Neuronal stem cell (in vitro differentiated cells): ENCODE results near the gene MOBP.

ENCODE experiments used
- DNase-seq: peaks from one replicate; pipeline ENCODE4 v3.0.0-alpha.2; 2013; ENCODE audit warnings: low spot score
- H2AFZ ChIP-seq: one replicate; pipeline ENCODE4 v1.6.1; 2013; ENCODE audit warnings: mild to moderate bottlenecking, low read length, inconsistent platforms
- H2AK5ac ChIP-seq: 2 replicates; pipeline ENCODE4 v1.6.1; 2013; ENCODE audit warnings: low read depth, mild to moderate bottlenecking, inconsistent platforms, low read length, moderate library complexity, mixed read lengths
- H2BK120ac ChIP-seq: 2 replicates; pipeline ENCODE4 v1.6.1; 2013; ENCODE audit warnings: low read depth, mild to moderate bottlenecking, inconsistent platforms, low read length, moderate library complexity, mixed read lengths
- H2BK12ac ChIP-seq: one replicate; pipeline ENCODE4 v1.6.1; 2013; ENCODE audit warnings: low read length, inconsistent platforms
- H2BK15ac ChIP-seq: 2 replicates; pipeline ENCODE4 v1.6.1; 2013; ENCODE audit warnings: mild to moderate bottlenecking, low read length, inconsistent platforms, mixed read lengths
- H2BK5ac ChIP-seq: one replicate; pipeline ENCODE4 v1.6.1; 2013; ENCODE audit warnings: inconsistent platforms, mild to moderate bottlenecking, low read length, moderate library complexity
- H3K14ac ChIP-seq: one replicate; pipeline ENCODE4 v1.6.1; 2013; ENCODE audit warnings: low read length, inconsistent platforms
- H3K18ac ChIP-seq: 2 replicates; pipeline ENCODE4 v1.6.1; 2013; ENCODE audit warnings: low read length, inconsistent platforms
- H3K23ac ChIP-seq: 2 replicates; pipeline ENCODE4 v1.6.1; 2013; ENCODE audit warnings: low read depth, mild to moderate bottlenecking, mixed read lengths, low read length, inconsistent platforms; ENCODE audit not compliant: poor library complexity
- H3K27ac ChIP-seq: replicated peaks from 3 replicates; pipeline ENCODE4 v1.5.1; 2013; ENCODE audit warnings: low read length, inconsistent platforms
- H3K27me3 ChIP-seq, 3 experiments: 2 replicates each; pipeline ENCODE4 v1.6.1; 2013; ENCODE audit warnings: low read length in 3 of 3, mild to moderate bottlenecking in 2 of 3, inconsistent platforms in 1 of 3, low read depth in 1 of 3, mixed read lengths in 1 of 3, moderate library complexity in 1 of 3; ENCODE audit not compliant: control insufficient read depth in 3 of 3, insufficient read depth in 3 of 3
- H3K36me3 ChIP-seq, 2 donors: replicated peaks in 1 of 2; 2 replicates each; pipeline ENCODE4 v1.6.1; 2013; ENCODE audit warnings: low read length in 2 of 2; ENCODE audit not compliant: control insufficient read depth in 2 of 2, insufficient read depth in 2 of 2
- H3K4ac ChIP-seq: 2 replicates; pipeline ENCODE4 v1.6.1; 2013; ENCODE audit warnings: inconsistent platforms, mild to moderate bottlenecking, low read length, moderate library complexity
- H3K4me1 ChIP-seq, 2 donors: 1 replicate in 1 of 2; 2 replicates in 1 of 2; pipeline ENCODE4 v1.6.1; 2013; ENCODE audit warnings: low read length in 2 of 2, low read depth in 1 of 2; ENCODE audit not compliant: control insufficient read depth in 2 of 2, insufficient read depth in 1 of 2
- H3K4me2 ChIP-seq: one replicate; pipeline ENCODE4 v1.6.1; 2013; ENCODE audit warnings: mild to moderate bottlenecking, low read length, inconsistent platforms; ENCODE audit not compliant: insufficient read depth, poor library complexity, severe bottlenecking
- H3K4me3 ChIP-seq, 2 donors: 2 replicates each; pipeline ENCODE4 v1.5.1; 2013; ENCODE audit warnings: low read length in 2 of 2, mild to moderate bottlenecking in 2 of 2, inconsistent platforms in 1 of 2, moderate library complexity in 1 of 2
- H3K79me1 ChIP-seq: one replicate; pipeline ENCODE4 v1.6.1; 2013; ENCODE audit warnings: low read depth, mild to moderate bottlenecking, inconsistent platforms, low read length, moderate library complexity
- H3K9ac ChIP-seq: one replicate; pipeline ENCODE4 v1.6.1; 2013; ENCODE audit warnings: mild to moderate bottlenecking, low read depth, low read length, inconsistent platforms; ENCODE audit not compliant: poor library complexity
- H3K9me3 ChIP-seq, 2 donors: replicated peaks in 1 of 2; 2 replicates each; pipeline versions ENCODE3 to v1.6.1; 2013; ENCODE audit warnings: low read length in 2 of 2, mild to moderate bottlenecking in 2 of 2, inconsistent platforms in 1 of 2, low read depth in 1 of 2, mixed read lengths in 1 of 2, moderate library complexity in 1 of 2; ENCODE audit not compliant: control insufficient read depth in 2 of 2, insufficient read depth in 1 of 2
- H4K8ac ChIP-seq: one replicate; pipeline ENCODE4 v1.6.1; 2013; ENCODE audit warnings: low read depth, mild to moderate bottlenecking, inconsistent platforms, low read length, moderate library complexity
- H4K91ac ChIP-seq: one replicate; pipeline ENCODE4 v1.6.1; 2013; ENCODE audit warnings: low read length, low read depth, mild to moderate bottlenecking, inconsistent platforms; ENCODE audit not compliant: poor library complexity
- WGBS, 2 donors: extraction: QIAGEN DNeasy Blood & Tissue Kit; methylation state at CpG; one replicate each; pipeline ENCODE4 v1.1.7; 2013; ENCODE audit warnings: missing lambda C conversion rate in 2 of 2, mixed read lengths in 1 of 2; ENCODE audit not compliant: insufficient read length in 2 of 2, insufficient replicate concordance in 1 of 2; ENCODE audit errors: extremely low coverage in 2 of 2; 5-methylcytosine and 5-hydroxymethylcytosine counted together

The MOBP gene

DNA sequence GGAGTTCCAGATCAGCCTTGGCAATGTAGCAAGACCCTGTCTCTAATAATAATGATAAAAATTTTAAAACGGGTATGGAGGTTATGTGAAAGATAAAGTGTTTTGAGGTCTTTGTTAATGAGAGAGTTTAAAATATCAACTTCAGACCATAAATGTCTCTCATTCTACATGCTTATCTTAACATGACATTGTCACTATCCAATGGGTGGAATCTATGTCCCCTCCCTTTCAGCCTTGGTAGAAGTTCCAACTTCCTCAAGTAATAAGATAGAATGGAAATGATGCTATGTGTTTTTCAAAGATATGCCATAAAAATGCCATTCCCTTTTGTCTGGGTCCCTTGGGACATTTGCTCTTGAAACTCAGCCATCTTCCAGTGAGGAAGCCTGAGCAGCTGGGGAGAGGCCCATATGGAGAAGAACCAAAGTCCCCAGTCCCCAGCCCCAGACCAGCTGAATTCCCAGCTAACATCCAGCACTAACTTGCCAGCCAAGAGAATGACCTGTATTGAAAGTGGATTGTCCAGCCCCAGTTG lies 44.0 kb upstream of the MOBP start:
- no peak overlapping the region for H2BK120ac ChIP-seq
- H4K91ac ChIP-seq: no peak overlapping the region
- H2AK5ac ChIP-seq: no peak overlapping the region
- WGBS, 2 donors: no CpG with 5 or more reads among the region's 1 CpG
- H3K23ac ChIP-seq: no peak overlapping the region
- no peak overlapping the region for H3K4me2 ChIP-seq
- no peak overlapping the region for H4K8ac ChIP-seq
- H3K9me3 ChIP-seq: no peaks in the 10 kb centered on the region
- H3K27ac ChIP-seq: no peak overlapping the region
- H3K27me3 ChIP-seq: peaks cover 0 to 3% (median 0%) of the 10 kb centered on the region in 3 experiments
- no peak overlapping the region for H3K9ac ChIP-seq
- no peak overlapping the region for H3K14ac ChIP-seq
- H2AFZ ChIP-seq: no peak overlapping the region
- H3K4ac ChIP-seq: no peak overlapping the region
- H3K79me1 ChIP-seq: no peaks in the 10 kb centered on the region
- no peak overlapping the region for H3K18ac ChIP-seq
- DNase-seq: no peak
- no peak overlapping the region for H3K4me3 ChIP-seq
- peaks cover 0 to 2% of the 10 kb centered on the region in 2 donors for H3K4me1 ChIP-seq
- H3K36me3 ChIP-seq: no peaks in the 10 kb centered on the region
- H2BK12ac ChIP-seq: no peak overlapping the region
- no peak overlapping the region for H2BK5ac ChIP-seq
- H2BK15ac ChIP-seq: no peak overlapping the region

DNA sequence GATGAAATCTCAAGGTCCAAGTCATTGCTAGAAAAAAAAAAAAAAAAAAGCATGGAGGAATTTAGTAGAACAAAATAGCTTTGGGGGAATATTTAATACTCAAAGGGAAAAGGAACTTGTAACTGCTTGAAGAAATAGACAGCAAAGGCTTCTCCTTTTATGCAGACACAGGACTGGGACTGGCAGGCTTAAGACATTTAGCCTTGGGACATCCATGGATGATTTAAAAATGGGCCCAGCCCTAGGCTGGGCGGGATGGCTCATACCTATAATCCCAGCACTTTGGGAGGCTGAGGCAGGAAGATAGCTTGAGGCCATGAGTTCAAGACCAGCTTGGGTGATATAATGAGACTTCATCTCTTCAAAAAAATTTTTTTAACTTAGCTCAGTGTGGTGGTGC lies 41.2 kb upstream of the MOBP start:
- no peak overlapping the region for H4K8ac ChIP-seq
- no peak overlapping the region for H3K9ac ChIP-seq
- no peak overlapping the region for H3K27ac ChIP-seq
- H3K9me3 ChIP-seq: no peaks in the 10 kb centered on the region
- peaks cover 0 to 3% (median 0%) of the 10 kb centered on the region in 3 experiments for H3K27me3 ChIP-seq
- no peak overlapping the region for H2AK5ac ChIP-seq
- H2BK15ac ChIP-seq: no peak overlapping the region
- H3K18ac ChIP-seq: no peak overlapping the region
- DNase-seq: no peak
- no peak overlapping the region for H4K91ac ChIP-seq
- H3K4me2 ChIP-seq: no peak overlapping the region
- H2BK120ac ChIP-seq: no peak overlapping the region
- H2AFZ ChIP-seq: no peak overlapping the region
- no peaks in the 10 kb centered on the region for H3K79me1 ChIP-seq
- WGBS, 2 donors: no CpG with 5 or more reads among the region's 1 CpG
- no peak overlapping the region for H3K4ac ChIP-seq
- H3K4me1 ChIP-seq: no peaks in the 10 kb centered on the region
- no peaks in the 10 kb centered on the region for H3K36me3 ChIP-seq
- H2BK12ac ChIP-seq: no peak overlapping the region
- H2BK5ac ChIP-seq: no peak overlapping the region
- H3K4me3 ChIP-seq: no peak overlapping the region
- no peak overlapping the region for H3K14ac ChIP-seq
- no peak overlapping the region for H3K23ac ChIP-seq

DNA sequence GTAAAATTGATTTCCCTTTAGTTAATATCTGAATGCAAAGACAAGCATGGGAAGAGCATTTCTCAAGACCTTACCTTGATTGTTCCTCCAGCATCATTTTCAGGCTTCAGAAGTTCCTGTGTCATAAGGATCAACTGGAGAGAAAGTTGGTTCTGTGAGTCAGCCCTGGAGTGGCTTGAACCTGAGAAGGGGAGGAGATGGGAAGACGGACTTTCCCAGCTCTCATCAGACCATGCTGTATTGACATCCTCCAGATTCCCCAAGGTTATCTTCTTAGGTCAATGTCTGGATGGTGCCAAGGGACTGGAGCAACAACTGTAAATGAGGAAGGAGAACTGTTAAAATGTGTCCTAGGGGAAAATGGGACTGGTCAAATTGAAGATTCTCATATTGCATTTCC lies 40.0 kb upstream of the MOBP start:
- no peak for DNase-seq
- WGBS, 2 donors: no CpG with 5 or more reads among the region's 1 CpG
- Histone ChIP-seq H3K4me3 (no peak overlapping the region), H3K18ac (no peak overlapping the region), H2BK5ac (no peak overlapping the region), H3K9me3 (no peaks in the 10 kb centered on the region), H2AK5ac (no peak overlapping the region), H3K23ac (no peak overlapping the region), H2AFZ (no peak overlapping the region), H3K79me1 (no peaks in the 10 kb centered on the region), H2BK120ac (no peak overlapping the region), H3K27me3 (peaks cover 0 to 3% (median 0%) of the 10 kb centered on the region in 3 experiments), H3K4me2 (no peak overlapping the region), H3K14ac (no peak overlapping the region), H3K27ac (no peak overlapping the region), H2BK15ac (no peak overlapping the region), H4K91ac (no peak overlapping the region), H3K9ac (no peak overlapping the region), H3K4ac (no peak overlapping the region), H2BK12ac (no peak overlapping the region), H4K8ac (no peak overlapping the region), H3K4me1 (no peaks in the 10 kb centered on the region), H3K36me3 (no peaks in the 10 kb centered on the region)

DNA sequence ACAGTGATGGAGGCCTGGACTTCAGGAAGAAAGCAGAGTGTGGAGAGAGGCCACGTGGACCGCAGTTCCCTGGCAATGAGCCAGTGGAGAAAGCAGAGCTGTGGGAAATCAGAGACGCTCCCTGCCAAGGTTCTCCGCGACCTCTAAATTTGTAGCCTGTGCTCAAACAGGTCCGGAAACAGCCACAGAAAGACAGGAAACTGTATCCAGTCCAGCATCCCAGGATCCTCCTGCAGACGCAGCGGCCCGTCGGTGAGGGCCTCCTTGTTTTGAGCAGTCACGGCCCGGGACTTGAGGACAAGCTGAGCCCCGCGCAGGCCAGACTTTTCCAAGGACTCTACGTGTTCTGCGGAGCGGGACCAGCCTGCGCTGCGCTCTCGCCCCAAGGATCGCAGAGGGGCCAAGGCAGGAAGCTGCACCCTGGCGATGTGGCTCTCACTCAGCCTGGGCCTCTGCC lies 38.7 kb upstream of the MOBP start:
- Histone ChIP-seq H3K23ac (no peak overlapping the region), H2BK120ac (peak overlapping the region; percentile 23), H3K27me3 (peaks cover 0 to 3% (median 0%) of the 10 kb centered on the region in 3 experiments), H3K36me3 (no peaks in the 10 kb centered on the region), H2BK15ac (peak overlapping the region; percentile 18), H3K9ac (no peak overlapping the region), H4K91ac (no peak overlapping the region), H2BK5ac (peak overlapping the region; percentile 55), H3K18ac (no peak overlapping the region), H3K27ac (no peak overlapping the region), H3K14ac (peak overlapping the region; percentile 64), H3K4ac (no peak overlapping the region), H3K4me1 (no peaks in the 10 kb centered on the region), H2AK5ac (no peak overlapping the region), H2BK12ac (peak overlapping the region; percentile 31), H3K79me1 (no peaks in the 10 kb centered on the region), H3K9me3 (no peaks in the 10 kb centered on the region), H3K4me2 (no peak overlapping the region), H4K8ac (no peak overlapping the region), H2AFZ (no peak overlapping the region), H3K4me3 (no peak overlapping the region)
- no peak for DNase-seq
- WGBS, 2 donors: no CpG with 5 or more reads among the region's 22 CpGs
